GM19043 (cell line): Measurements from ENCODE around the gene TMEM108.

Experiments
- ATAC-seq: cut with Tn5 transposase; IDR thresholded peaks from one replicate; pipeline ENCODE4 v1.9.1; 2021; ENCODE audit warnings: low read depth; ENCODE audit not compliant: unreplicated experiment

TMEM108 gene

DNA sequence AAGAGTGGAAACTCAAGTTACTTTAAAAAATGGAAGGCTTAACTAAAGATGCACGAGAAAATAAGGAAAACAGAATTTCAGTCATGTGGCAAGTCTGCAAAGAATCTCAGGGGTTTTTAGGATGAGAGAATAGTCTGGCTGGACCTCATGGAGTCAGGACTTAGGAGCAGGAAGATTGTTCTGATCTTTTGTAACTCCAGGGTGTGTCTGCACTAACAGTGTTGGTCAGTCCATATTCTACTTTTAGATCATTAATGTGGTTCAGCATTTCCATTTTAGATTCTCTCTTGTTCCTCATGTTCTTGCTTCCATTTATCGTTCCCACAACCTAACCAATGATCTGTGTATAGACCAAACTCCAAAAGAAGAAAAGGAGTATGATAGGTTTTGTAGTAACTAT lies 15.3 kb downstream of the TMEM108 start:
- no peak for ATAC-seq

DNA sequence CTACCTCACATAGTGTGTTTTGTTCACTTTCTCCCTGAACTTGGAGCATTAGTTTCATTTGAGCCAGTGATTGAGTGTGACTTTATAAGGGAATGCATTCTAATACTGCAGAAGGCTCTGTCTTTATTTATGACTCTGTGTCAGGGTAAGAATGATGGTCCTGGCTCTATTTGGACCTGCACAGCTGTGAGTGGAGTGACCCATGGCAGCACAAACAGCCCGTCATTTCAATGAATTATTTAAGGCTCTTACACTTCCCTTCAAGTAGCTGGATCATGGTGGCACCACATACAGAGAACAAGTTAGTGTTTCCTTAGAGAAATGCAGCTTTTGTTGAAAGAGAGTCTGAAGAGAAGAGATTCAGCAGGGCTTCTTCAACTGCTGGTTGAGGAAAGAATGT lies 16.4 kb downstream of the TMEM108 start:
- no peak for ATAC-seq

DNA sequence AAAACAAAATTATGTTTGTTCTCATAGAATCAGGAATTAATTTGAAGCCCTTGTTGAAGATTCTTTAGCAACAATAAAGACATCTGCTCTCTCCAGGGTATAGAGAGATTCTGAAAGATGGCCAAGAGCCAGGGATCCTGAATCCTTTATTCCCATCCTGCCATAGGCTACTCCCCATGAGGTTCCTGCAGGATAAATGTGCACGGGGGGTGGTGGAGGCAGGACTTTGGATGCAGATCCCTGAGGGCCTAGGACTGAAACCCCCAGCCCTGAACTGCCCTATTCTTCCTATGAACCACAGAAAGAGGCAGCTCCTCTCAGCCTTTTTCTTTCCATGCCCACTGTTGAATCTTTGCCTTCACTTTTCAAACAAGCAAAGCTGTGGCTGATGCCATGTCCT lies 17.1 kb downstream of the TMEM108 start:
- no peak for ATAC-seq

DNA sequence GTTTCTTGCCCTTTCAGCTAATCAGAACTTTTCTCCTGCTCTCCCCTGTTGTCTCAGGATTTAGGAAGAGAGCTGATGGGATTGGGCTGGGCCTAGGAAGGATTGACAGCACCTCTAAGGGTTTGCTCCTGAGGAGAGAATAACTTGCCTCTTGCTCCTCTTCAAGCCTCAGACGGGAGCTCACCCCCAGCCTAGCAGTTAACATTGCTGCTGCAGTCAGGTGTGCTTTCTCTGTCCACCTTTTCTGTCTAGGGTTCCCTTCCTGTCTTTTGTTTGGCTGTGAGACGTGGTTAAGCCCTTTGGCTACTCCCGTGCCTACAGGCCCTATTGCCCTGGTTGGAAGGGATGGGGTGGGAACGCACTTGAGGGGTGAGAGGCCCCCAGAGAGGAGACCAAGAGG lies 20.1 kb downstream of the TMEM108 start:
- no peak for ATAC-seq

DNA sequence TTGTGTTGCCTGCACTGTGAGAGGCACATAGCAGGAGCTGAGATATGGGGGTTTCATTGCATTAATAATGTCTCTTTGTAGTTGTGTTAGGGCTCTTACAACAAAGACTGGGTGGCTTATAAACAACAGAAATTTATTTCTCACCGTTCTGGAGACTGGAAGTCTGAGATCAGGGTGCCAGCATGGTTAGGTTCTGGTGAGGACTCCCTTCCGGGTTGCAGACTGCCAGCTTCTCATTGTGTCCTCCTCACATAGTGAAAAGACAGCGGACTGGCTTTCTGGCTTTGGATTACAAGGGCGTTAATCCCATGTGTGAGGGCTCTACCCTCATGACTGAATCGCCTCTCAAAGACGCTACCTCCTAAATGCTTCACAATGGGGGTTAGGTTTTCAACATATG lies 20.6 kb downstream of the TMEM108 start:
- ATAC-seq = no peak

DNA sequence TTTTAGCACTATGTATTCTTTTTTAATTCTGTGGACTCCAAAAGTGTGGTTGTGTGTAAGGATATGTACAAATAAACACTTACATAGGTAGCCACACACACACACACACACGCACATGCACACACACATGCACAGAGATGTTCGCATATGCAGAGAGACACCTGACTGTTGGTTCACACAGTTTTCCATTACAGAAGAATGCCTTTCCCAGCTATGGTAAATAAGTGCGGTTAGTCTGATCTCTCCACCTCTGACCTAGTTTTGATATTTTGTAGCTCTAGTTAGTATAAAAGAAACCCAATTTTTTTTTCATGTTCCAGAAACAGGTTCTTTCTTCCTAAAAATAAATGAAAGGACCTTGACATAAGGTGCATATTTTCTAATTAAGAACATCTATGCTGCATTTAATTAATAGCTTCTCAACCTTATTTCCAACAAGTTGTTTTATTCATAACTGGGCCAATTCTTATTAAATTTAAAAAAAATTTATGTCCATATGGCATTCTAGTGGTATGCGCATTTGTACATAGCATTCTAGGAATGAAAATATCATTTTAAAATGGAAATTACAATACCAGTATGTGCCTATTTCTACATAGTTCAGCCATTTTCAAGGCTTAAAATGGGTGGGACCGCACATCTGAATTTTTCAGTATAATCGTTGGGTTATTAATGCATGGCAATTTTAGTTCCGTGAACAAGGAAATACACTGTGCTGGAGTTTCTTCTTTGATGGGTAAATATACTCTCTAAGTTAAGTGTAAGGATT lies 27.2 kb downstream of the TMEM108 start:
- ATAC-seq = no peak

DNA sequence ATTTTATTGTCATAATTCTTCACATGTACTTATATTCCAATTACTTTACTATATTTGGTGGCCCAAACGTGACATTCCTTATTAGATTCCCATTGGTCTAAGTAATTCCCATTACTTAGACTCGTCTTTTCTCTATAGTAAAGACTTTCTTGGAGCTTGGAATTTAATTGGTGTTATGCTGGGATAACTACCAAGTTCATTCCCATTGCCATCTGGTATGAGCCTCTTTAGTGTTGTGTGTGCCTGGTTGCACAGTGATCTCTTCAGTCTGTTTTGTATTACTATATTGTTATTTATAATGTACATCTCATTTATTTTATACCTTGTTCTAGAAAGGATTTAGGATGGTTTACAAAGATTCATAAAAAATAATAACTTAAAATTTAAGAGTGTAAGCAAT lies 27.8 kb downstream of the TMEM108 start:
- ATAC-seq = no peak

DNA sequence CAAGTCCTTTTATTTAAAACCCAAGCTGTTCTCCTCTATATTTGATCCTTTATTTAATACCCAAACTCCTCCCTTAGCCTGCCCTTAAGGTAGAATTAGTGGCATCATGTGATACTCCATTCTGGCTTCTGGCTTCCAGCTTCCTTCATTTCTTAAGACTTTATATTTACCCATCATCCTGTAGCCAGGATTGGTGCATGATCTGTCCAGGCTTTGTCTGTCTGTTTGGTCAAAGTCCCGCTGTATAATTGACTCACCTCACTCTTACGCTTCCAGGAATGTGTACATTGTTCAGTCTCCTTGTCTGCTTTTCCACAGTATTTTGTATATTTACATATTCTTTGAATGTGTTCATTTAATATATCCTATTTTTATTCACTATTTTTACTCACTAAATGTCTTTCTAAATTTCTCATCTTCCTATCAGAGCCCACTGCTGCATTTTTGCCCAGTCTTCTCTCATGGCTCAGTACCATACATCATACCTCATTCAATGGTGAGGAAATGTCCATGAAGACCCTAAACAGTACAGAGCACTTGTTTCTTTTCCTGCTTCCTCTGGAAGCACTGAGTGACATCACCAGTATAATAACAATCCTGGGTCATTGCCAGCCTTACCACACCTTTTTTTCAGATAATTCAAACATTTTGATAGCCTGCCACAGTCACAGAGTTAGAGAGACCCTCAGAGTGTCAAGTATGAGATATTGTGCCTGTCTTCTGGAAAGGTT lies 31.5 kb downstream of the TMEM108 start:
- no peak for ATAC-seq

DNA sequence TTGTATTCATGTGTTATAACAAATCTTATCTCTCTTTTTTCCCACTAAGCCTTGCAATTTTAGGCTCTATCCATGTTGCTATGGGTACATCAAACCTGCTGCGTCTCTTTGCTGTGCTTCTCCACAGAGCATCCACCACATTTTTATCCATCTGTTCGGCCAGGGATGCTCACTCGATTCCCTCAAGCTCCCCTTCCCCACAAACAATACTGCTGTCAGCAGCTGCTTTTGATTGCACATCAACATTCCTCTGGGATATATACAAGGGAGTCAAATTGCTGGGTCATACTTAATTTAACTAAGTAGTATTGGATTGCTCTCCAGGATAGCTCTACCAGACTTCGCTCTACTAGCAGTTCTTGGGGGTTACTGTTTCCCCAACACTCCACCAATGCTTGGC lies 36.8 kb downstream of the TMEM108 start:
- ATAC-seq = no peak

DNA sequence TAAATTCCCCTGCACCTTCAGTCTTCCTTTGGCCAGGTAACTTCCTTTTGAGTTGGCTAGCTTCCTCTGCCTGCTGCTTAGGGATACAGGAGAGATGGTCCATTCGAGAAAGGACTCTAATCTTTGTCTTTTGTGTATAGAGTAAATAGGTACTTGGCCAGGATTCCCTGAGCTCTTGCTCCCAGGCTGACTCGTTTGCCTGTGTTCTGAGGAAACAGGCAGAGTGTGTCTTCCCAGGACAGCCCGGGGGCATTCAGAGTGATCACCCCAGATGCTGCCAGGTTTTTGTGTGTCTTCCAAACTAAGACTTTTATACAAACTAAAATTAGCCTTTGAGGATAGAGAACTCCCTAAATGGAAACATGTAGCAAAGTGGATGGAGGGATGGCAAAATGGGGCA lies 39.5 kb downstream of the TMEM108 start:
- ATAC-seq = no peak

DNA sequence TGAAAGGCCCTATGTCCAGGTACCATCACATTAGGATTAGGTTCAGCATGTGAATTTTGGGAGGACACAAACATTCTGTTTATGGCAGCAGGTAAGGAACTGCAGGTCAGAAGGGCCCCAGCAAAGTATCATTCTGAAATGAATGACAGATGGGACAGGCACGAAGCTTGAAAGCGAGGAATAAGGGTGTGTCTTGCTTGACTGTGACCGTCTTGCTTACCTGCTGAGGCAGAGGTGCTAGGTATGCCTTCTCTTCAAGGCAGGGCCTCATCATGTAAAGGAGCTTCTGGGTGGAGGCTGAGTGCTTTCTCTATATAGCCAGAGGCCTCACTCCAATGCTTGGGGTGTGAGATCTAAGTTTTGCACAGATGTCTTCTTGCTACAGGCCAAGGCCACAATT lies 41.4 kb downstream of the TMEM108 start:
- ATAC-seq = no peak

DNA sequence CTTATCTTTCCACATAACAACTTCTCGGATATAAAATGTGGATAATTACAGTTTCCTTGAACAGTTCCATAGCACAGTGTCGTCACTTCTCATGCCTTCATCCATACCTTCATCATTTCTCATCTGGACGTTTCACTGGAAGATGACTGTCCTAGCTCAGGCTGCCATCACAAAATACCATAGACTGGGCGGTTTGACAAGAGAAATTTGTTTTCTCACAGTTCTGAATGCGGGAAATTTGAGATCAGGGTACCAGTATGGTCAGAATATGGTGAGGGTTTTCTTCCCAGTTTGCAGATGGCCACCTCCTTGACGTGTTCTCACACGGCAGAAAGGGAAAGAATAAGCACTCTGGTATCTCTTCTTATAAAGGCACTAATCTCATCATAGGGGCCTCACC lies 42.8 kb downstream of the TMEM108 start:
- ATAC-seq = no peak

DNA sequence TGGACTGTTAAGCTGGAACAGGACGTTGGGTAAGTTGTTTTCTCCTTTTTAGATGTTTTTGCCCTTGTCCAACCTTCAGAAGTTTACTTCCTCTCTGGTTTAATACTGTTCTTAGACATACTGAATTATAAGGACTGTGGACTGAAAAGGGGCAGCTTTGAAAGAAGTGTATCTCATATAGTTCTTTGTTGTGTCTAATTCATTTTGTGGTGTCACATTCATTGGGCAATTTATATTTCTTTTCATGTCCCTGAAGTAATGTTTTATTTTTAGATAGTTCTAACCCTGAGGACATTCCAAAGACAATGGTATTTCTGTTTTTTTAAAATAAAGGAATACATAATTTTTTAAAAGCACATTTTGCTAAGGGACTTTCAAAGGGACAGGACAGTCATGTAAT lies 45.2 kb downstream of the TMEM108 start:
- no peak for ATAC-seq

DNA sequence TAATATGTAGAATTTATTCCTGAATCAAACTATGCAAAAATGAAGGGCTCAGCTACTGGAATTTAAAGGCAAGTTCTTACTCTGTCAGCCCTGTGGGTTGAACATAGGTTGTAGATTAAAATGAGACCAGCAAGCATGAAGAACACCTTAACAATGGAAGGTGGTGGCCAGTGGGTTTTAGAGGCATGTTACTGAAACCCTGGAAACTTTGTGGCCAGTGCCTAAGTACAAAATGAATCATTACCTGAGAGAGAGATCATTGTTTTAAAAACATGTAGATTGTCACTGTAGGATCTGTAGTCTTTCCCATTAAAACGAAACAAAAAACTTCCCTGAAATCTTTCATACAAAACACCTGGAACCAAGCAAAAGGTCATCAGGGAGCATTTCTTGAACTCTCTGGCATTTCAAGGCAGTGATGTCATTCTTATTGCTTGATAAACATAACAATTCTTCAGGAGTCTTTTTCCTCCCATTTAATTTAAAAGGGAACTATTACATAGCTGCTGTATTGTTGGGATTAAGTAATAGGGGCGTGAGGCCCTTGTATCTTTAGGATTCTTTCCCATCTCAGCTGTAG lies 51.8 kb downstream of the TMEM108 start:
- ATAC-seq = no peak

DNA sequence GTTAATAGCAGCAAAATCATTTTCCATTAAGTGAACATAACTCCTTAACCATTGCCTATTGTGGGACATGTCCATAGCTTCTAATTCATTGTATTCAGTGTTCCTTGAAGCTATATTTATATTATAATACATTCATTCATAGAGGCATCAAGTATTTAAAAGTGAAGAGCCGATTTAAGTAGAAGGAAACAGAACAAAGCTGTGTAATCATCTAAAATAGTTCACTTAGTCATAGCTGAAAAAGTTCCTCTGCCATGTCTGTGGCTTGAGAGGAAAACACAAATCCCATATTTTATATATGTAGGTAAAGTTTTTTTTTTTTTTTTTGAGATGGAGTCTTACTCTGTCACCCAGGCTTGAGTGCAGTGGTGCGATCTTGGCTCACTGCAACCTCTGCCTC lies 54.5 kb downstream of the TMEM108 start:
- no peak for ATAC-seq

DNA sequence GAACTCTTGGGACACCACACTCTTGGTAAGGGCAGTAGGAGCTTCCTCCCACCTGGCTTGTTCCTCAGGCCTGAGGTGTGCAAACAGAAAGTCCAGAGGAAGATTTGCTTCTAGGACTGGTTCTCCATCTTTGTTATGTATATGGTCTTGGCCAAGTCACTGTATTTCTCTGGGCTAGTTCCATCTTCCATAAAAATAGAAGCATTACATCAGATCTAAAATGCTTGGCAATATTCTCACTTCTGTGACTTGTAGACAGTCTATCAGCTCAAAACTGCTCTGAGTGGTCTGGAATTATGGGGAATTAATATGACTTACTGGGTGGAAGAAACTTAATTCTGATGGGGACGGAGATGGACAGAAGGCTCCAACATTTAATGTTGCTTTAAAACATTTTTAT lies 55.2 kb downstream of the TMEM108 start:
- ATAC-seq = no peak

DNA sequence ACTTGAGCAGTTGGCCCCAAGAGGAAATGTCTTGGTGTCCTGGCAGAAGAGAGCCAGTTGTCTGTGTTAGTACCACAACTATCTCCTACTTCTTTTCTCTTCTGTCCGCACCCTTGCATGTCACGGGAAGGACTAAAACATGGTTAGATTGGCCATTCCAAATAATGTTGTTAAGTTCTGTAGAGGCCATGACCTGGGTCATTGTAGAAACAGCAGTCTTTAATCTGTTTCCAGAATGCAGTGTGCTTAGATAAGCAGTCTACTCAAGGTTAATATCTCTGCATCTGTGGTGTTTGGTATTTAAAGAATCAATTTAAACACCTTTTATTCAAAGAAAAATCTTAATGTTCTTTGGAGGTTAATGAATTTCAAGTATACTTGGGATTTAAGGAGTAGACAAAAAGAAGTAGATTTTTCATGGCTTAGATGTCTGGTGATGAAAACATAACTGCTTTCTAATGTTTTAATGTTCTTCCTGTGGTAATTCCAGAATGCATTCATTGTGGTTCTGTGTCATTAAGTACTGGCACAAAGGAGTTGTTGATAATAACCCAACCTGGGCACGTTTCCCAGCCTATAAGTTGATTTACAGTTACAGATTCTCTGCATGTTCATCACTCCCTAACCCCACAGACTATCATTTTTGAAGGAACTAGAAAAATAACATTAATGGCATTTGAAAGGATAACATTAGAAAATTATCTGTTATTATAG lies 58.9 kb downstream of the TMEM108 start:
- ATAC-seq = no peak

DNA sequence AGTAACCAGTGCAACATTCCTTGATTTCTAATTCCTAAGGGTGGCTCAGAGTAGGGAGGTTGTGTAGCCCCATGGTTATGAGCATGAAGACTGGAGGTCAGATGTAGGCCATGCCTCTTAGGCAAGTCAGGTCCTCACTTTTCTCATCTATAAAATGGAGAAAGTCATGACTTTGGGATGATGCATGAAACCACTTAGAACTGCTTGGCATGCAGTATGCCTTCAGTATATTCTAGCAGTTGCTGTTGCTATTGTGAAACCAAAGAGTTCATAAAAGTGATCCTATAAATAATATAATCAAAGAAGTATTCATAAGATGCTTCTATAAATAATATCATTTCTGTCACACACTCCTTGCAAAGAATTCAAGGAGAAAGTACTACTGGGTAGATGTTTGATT lies 65.5 kb downstream of the TMEM108 start:
- ATAC-seq = no peak

DNA sequence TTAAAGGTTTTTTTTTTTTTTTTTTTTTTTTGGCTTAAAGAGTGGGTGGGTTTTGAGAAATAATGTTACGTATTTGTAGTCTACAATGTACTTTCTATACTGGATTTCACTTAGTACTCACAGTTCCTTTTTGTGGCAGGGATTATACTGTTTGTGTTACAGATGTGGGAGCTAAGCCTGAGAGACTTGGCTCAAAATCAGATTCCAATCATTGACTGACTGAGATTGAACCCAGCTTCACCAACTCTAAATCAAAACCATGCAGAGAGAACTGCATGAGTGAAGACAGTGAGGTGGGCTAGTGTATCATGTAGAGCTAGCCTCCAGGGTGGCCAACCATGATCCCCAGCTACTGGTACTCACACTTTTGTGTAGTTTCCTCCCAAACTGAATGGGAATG lies 68.0 kb downstream of the TMEM108 start:
- ATAC-seq = no peak

DNA sequence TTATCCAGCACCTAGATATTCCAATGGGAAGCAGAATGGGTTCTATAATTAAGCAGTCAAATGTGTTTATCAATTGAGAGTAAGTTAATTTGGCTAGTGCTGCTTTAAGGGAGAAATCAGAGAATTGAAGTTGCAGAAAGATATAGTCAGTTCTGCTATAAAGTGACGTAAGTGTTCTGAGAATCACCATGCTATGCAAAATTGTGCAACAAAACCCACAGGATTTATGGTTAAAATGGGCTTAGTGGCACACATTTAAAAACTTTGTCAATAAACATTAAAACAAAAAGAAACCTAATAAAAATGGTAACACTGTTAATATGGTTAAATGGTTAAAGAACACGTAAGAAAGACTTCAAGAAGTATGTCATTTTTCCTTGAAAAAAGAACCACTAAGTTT lies 74.5 kb downstream of the TMEM108 start:
- no peak for ATAC-seq

DNA sequence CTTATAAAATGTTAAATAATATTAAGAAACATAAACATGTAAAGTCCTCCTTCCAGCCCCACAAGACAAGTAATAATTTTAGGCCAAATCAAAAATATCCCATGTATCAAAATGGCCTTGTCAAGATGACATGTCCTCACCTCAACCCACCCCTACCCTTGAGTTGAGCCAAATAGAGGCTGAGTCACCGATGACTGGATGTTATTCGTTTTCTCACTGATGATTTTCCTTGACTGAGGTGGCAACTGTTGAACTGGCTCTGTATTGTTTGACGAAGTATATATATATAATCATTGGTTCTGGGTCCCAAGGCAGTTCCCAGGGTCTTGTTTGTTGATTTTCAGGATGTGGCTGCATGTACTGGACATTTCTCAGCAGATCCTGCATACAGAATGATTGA lies 75.3 kb downstream of the TMEM108 start:
- ATAC-seq = no peak
